Left renal cortex interstitium (tissue), 4 donors: Measurements from ENCODE around the gene ANKRD12. TPM values are rescaled to one million over a fixed set of nuclear protein-coding genes. Genes with fewer than 3 reads are reported as not detected.

Experiments used
- DNase-seq, 4 donors: peaks; one replicate each; pipeline ENCODE4 v3.0.0-alpha.2; 2013; ENCODE audit warnings: low read depth in 4 of 4, low spot score in 2 of 4, missing footprints in 1 of 4
- polyA plus RNA-seq, 4 donors: library from polyadenylated mRNA; unstranded; fragments of 120-200 nt; gene quantifications; one replicate each; pipeline ENCODE4 v1.2.1, GENCODE V29; 2013; ENCODE audit not compliant: insufficient read length in 4 of 4

The ANKRD12 gene
- polyA plus RNA-seq, 4 donors = 29.4 to 32.0 (median 30.7) TPM

GRCh38 chr18:9105420-9105819, 31.2 kb upstream of the ANKRD12 start:
- DNase-seq = no peak

GRCh38 chr18:9106094-9106493, 30.5 kb upstream of the ANKRD12 start:
- DNase-seq = no peak

GRCh38 chr18:9106800-9107584, 29.6 kb upstream of the ANKRD12 start:
- no peak for DNase-seq

GRCh38 chr18:9108911-9109310, 27.7 kb upstream of the ANKRD12 start:
- no peak for DNase-seq

- DNase-seq = no peak
Measured at GRCh38 chr18:9109523-9109922, 27.1 kb upstream of the ANKRD12 start.

- DNase-seq = no peak
Measured at GRCh38 chr18:9113468-9114149, 23.0 kb upstream of the ANKRD12 start.

- no peak for DNase-seq
Measured at GRCh38 chr18:9115984-9116383, 20.6 kb upstream of the ANKRD12 start.

GRCh38 chr18:9117980-9118841, 18.4 kb upstream of the ANKRD12 start:
- DNase-seq = no peak

GRCh38 chr18:9120796-9121195, 15.8 kb upstream of the ANKRD12 start:
- DNase-seq = no peak

GRCh38 chr18:9123520-9123919, 13.1 kb upstream of the ANKRD12 start:
- DNase-seq = no peak

- no peak for DNase-seq
Measured at GRCh38 chr18:9124824-9125223, 11.8 kb upstream of the ANKRD12 start.

GRCh38 chr18:9126337-9126736, 10.2 kb upstream of the ANKRD12 start:
- DNase-seq = no peak

- DNase-seq = no peak
Measured at GRCh38 chr18:9130195-9130594, 6.4 kb upstream of the ANKRD12 start.

GRCh38 chr18:9130806-9131205, 5.8 kb upstream of the ANKRD12 start:
- DNase-seq = no peak

- DNase-seq = no peak
Measured at GRCh38 chr18:9132628-9133027, 4.0 kb upstream of the ANKRD12 start.

- DNase-seq = no peak
Measured at GRCh38 chr18:9133225-9133624, 3.4 kb upstream of the ANKRD12 start.

GRCh38 chr18:9135081-9135911, 1.3 kb upstream of the ANKRD12 start:
- no peak for DNase-seq

- DNase-seq = peak in 2 of 4 donors; percentile 11 to 28
Measured at GRCh38 chr18:9135912-9136314, 668 bp upstream of the ANKRD12 start.

GRCh38 chr18:9137168-9138066, 836 bp downstream of the ANKRD12 start:
- DNase-seq = peak in 3 of 4 donors; percentile 38 to 50 (median 45)
